Smooth muscle cell (in vitro differentiated cells): Measurements from ENCODE around the gene CCN6. TPM values are rescaled to one million over a fixed set of nuclear protein-coding genes. Genes with fewer than 3 reads are reported as not detected.

ENCODE experiments used
- DNase-seq: peaks from one replicate; lab custom pipeline; 2025; ENCODE audit not compliant: unreplicated experiment; lab: John Stamatoyannopoulos, UW
- H2AFZ ChIP-seq: fragments of 200-600 bp; sonication (generic); 2 replicates; pipeline ENCODE4 v1.6.0; 2016; ENCODE audit warnings: antibody characterized with exemption, low read depth, mild to moderate bottlenecking
- H3F3A ChIP-seq: fragments of 200-600 bp; sonication (generic); 2 replicates; pipeline ENCODE4 v1.6.0; 2017; ENCODE audit warnings: antibody characterized with exemption, low read depth
- H3K27ac ChIP-seq: fragments of 200-600 bp; sonication (generic); 2 replicates; pipeline ENCODE4 v1.5.1; 2016; ENCODE audit warnings: low read depth, mild to moderate bottlenecking
- H3K27me3 ChIP-seq: fragments of 200-600 bp; sonication (generic); 2 replicates; pipeline ENCODE4 v1.6.1; 2016; ENCODE audit warnings: low read depth, mild to moderate bottlenecking
- H3K36me3 ChIP-seq: fragments of 200-600 bp; sonication (generic); 2 replicates; pipeline ENCODE4 v1.5.1; 2016; ENCODE audit warnings: low read depth
- H3K4me1 ChIP-seq: fragments of 200-600 bp; sonication (generic); 2 replicates; pipeline ENCODE4 v1.5.1; 2016; ENCODE audit warnings: low read depth
- H3K4me2 ChIP-seq: fragments of 200-600 bp; sonication (generic); 2 replicates; pipeline ENCODE4 v1.6.0; 2016; ENCODE audit warnings: mild to moderate bottlenecking
- H3K4me3 ChIP-seq: fragments of 200-600 bp; sonication (generic); 2 replicates; pipeline ENCODE4 v1.5.1; 2016; ENCODE audit warnings: mild to moderate bottlenecking
- H3K79me2 ChIP-seq: fragments of 200-600 bp; sonication (generic); 2 replicates; pipeline ENCODE4 v1.6.0; 2016; ENCODE audit warnings: low read depth, mild to moderate bottlenecking
- H3K9ac ChIP-seq: fragments of 200-600 bp; sonication (generic); 2 replicates; pipeline ENCODE4 v1.6.0; 2016; ENCODE audit warnings: low read depth
- H3K9me3 ChIP-seq: fragments of 200-600 bp; sonication (generic); replicated peaks from 2 replicates; pipeline ENCODE4 v1.5.1; 2016; ENCODE audit warnings: low read depth
- H4K20me1 ChIP-seq: fragments of 200-600 bp; sonication (generic); 2 replicates; pipeline ENCODE4 v1.6.0; 2016; ENCODE audit warnings: low read depth
- WGBS: methylation state at CpG from one replicate; pipeline ENCODE4 v1.1.7; 2016; ENCODE audit warnings: low lambda C conversion rate; 5-methylcytosine and 5-hydroxymethylcytosine counted together
- polyA plus RNA-seq: library from polyadenylated mRNA; unstranded; fragments of >200 nt; fragmentation: Nextera tagmentation; extraction: Ambion mirVana; gene quantifications from 2 replicates; pipeline ENCODE4 v1.2.1, GENCODE V29; 2016
- total RNA-seq: library from RNA; depleted of rRNA; stranded (reverse); fragments of >200 nt; gene quantifications from 2 replicates; pipeline ENCODE4 v1.2.3, GENCODE V29; 2014
- TF ChIP-seq, protein P1 (sequence below): fragments of 200-600 bp; sonication (generic); IDR thresholded peaks from 2 replicates; pipeline ENCODE4 v1.5.1; 2017; ENCODE audit warnings: borderline replicate concordance, mild to moderate bottlenecking, antibody characterized with exemption; ENCODE audit not compliant: insufficient read depth, poor library complexity, severe bottlenecking

CCN6 gene
- total and polyA plus RNA-seq, 2 experiments from 2014 or later, result 0.23 TPM; not detected in 1

DNA sequence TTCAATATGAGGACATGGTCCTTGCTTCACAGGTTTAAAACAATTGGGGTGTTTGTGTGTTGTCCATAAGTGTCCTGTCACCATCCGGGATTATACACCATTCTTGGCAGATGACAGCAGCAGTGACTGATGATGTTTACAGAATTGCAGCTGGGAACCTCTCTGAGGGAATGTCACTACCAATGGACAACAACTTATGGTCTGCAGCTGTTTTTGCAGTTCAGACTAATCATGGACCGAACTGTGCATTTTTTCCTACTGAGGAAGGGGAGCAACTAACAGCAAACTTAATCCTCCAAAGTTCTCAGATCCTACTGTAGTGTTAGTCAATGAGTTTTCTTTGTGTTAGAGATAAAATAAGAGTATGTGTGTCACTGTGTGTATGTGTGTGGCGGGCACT lies 59.5 kb downstream of the CCN6 start:
- no peak overlapping the region for H2AFZ ChIP-seq
- H3K36me3 ChIP-seq, result no peaks in the 10 kb centered on the region
- H4K20me1 ChIP-seq, result no peaks in the 10 kb centered on the region
- TF ChIP-seq, protein P1, sequence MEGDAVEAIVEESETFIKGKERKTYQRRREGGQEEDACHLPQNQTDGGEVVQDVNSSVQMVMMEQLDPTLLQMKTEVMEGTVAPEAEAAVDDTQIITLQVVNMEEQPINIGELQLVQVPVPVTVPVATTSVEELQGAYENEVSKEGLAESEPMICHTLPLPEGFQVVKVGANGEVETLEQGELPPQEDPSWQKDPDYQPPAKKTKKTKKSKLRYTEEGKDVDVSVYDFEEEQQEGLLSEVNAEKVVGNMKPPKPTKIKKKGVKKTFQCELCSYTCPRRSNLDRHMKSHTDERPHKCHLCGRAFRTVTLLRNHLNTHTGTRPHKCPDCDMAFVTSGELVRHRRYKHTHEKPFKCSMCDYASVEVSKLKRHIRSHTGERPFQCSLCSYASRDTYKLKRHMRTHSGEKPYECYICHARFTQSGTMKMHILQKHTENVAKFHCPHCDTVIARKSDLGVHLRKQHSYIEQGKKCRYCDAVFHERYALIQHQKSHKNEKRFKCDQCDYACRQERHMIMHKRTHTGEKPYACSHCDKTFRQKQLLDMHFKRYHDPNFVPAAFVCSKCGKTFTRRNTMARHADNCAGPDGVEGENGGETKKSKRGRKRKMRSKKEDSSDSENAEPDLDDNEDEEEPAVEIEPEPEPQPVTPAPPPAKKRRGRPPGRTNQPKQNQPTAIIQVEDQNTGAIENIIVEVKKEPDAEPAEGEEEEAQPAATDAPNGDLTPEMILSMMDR, result no peak
- no peaks in the 10 kb centered on the region for H3K79me2 ChIP-seq
- H3F3A ChIP-seq, result no peaks in the 10 kb centered on the region
- no peak overlapping the region for H3K4me3 ChIP-seq
- H3K9me3 ChIP-seq, result no peaks in the 10 kb centered on the region
- H3K27me3 ChIP-seq, result no peaks in the 10 kb centered on the region
- no peaks in the 10 kb centered on the region for H3K4me1 ChIP-seq
- H3K9ac ChIP-seq, result no peak overlapping the region
- 66% methylated on average over 3 of the region's 3 CpGs for WGBS
- H3K27ac ChIP-seq, result no peak overlapping the region
- no peak overlapping the region for H3K4me2 ChIP-seq
- no peak for DNase-seq

DNA sequence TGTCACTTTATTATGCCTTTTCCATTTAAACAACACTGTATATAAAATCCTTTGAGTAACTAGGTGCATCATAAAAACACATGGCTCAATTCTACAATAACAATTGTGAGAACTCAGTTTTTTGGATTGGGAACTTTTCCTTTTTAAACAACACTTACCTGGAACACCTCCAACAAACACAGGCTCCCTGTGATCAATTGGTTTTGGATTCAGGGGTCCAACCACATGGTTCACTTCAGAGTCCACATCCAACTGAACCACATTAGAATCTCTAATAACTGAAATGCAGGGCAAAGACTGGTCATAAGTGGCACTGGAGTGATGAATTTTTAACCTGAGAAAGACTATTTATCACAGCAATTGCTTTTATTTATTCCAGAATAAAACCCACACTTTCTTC lies 60.0 kb downstream of the CCN6 start:
- H4K20me1 ChIP-seq, result no peaks in the 10 kb centered on the region
- H2AFZ ChIP-seq, result no peak overlapping the region
- H3K4me3 ChIP-seq, result no peak overlapping the region
- no peak overlapping the region for H3K4me2 ChIP-seq
- no peaks in the 10 kb centered on the region for H3K4me1 ChIP-seq
- no peak for DNase-seq
- TF ChIP-seq, protein P1, result no peak
- H3K9ac ChIP-seq, result no peak overlapping the region
- no peaks in the 10 kb centered on the region for H3F3A ChIP-seq
- H3K79me2 ChIP-seq, result no peaks in the 10 kb centered on the region
- H3K36me3 ChIP-seq, result no peaks in the 10 kb centered on the region
- no peak overlapping the region for H3K27ac ChIP-seq
- H3K9me3 ChIP-seq, result no peaks in the 10 kb centered on the region
- H3K27me3 ChIP-seq, result no peaks in the 10 kb centered on the region

DNA sequence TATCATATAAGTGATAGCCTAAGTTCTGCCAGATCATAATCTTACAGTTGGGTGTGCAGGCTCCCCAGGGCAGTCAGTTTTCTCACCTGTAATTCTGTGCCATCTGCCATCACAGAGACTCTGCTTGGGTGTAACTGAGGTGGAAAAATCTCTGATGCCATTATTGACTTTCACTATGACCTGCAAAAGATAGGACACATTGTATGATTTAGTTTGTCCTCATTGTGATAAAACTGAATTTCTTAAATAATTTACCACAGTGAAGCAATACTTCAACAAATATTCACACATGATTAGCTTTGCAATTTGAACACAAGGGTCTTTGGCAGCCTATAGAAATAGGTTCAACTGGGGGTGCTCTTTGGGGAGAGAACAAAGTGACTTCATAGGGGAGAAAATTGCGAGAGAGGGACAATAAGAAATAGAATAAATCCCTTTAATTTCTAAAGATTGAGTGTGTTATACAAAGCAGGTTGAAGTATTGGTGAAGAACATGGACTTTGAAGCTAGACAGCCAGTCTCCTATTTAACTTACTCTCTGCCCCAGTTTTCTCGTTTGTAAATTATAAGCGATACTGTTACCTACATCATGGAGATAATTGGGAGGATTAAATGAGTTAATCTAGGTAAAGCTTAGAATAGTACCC lies 60.8 kb downstream of the CCN6 start:
- no peak overlapping the region for H3K4me2 ChIP-seq
- no peaks in the 10 kb centered on the region for H3K9me3 ChIP-seq
- no peak overlapping the region for H2AFZ ChIP-seq
- H3K4me1 ChIP-seq, result no peaks in the 10 kb centered on the region
- no peak overlapping the region for H3K27ac ChIP-seq
- no peak overlapping the region for H3K4me3 ChIP-seq
- H4K20me1 ChIP-seq, result no peaks in the 10 kb centered on the region
- H3K79me2 ChIP-seq, result no peaks in the 10 kb centered on the region
- H3K36me3 ChIP-seq, result no peaks in the 10 kb centered on the region
- no peaks in the 10 kb centered on the region for H3K27me3 ChIP-seq
- TF ChIP-seq, protein P1, result no peak
- DNase-seq, result no peak
- no peaks in the 10 kb centered on the region for H3F3A ChIP-seq
- H3K9ac ChIP-seq, result no peak overlapping the region
- WGBS, result 91% methylated on average over 3 of the region's 3 CpGs

DNA sequence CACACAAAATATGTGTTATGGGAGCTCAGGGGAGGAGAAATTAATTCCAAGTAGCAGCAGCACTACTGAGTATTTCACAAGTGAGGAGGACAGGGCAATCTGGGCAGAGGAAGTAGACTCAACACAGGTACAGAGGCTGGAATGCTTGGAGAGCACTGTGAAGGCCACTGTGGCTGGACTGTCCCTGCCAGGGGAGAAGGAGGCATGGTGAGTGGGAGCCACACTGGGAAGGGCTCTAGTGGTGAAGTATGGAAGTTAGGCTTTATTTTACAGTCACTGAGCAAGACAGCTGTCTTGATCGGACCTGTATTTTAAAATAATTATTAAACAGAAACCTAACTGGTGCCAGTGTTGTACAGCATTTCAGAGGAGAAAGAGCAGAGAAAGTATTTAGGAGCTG lies 62.3 kb downstream of the CCN6 start:
- Histone ChIP-seq H3K9ac (no peak overlapping the region), H3K4me2 (no peak overlapping the region), H3K36me3 (no peaks in the 10 kb centered on the region), H3F3A (no peaks in the 10 kb centered on the region), H2AFZ (no peak overlapping the region), H3K4me3 (no peak overlapping the region), H3K9me3 (no peaks in the 10 kb centered on the region), H3K79me2 (no peaks in the 10 kb centered on the region), H3K27me3 (no peaks in the 10 kb centered on the region), H4K20me1 (no peaks in the 10 kb centered on the region), H3K27ac (no peak overlapping the region), H3K4me1 (no peaks in the 10 kb centered on the region)
- WGBS, result 96% methylated on average over 1 of the region's 1 CpG
- TF ChIP-seq, protein P1, result no peak
- no peak for DNase-seq
